Upper lobe of left lung (tissue), 4 donors: ENCODE data around the gene MAN1B1.

Experiments used
- EP300 ChIP-seq, 4 donors: sonication (generic); formaldehyde crosslinking; IDR thresholded peaks; one replicate each; pipeline ENCODE4 v1.5.1; 2017; ENCODE audit warnings: antibody characterized with exemption in 4 of 4, control low read depth in 2 of 4
- POLR2AphosphoS5 ChIP-seq, 2 donors: sonication (generic); formaldehyde crosslinking; IDR thresholded peaks; one replicate each; pipeline ENCODE4 v1.5.1; 2017; ENCODE audit warnings: antibody characterized with exemption in 2 of 2
- TF ChIP-seq, protein P1 (sequence below), 6 experiments: fragments of 450-650 bp in 4 of 6; fragments of 200-600 bp in 2 of 6; sonication (generic) in 2 of 6; IDR thresholded peaks; one replicate each; pipeline ENCODE4 v1.5.1; 2016 to 2019; ENCODE audit warnings: antibody characterized with exemption in 6 of 6

DNA sequence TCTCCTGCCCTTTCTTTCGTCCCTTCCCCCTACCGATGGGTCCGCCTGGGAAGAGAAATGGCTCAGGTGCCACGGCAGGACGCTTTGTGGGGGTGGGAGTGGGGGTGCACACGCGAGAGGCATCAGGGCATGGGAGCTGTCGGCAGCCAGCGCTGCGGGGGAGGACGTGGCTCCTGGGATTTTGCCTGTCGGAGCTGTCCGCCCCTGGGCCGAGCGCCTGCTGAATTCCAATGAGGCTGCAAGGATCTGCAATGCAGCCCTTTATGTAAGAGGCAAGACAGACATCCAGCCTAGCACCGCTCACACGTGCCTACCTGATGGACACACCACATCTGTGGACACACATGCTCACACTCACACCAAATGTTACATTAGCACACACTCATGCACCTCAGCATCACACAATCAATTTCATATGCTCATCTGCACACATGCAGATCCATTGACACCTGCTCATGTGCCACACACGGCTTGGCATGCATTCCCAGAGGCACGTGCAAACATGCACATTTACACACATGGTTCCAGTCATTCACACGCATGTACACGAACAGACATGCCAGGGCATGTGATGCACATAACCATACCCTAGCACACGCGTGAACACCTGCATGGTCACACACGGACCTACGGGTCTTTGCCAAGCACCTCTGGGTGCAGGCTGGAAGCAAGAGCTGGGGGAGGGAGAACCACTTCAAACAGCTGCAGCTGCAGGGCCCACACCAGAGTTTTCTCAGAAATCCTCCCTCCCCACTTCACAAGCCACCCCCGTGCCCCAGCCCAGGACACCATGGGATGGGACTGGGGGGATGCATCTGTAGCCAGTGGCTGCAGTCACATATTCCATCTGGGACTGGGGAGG, 53.6 kb downstream of the MAN1B1 start:
- TF ChIP-seq, protein P1, sequence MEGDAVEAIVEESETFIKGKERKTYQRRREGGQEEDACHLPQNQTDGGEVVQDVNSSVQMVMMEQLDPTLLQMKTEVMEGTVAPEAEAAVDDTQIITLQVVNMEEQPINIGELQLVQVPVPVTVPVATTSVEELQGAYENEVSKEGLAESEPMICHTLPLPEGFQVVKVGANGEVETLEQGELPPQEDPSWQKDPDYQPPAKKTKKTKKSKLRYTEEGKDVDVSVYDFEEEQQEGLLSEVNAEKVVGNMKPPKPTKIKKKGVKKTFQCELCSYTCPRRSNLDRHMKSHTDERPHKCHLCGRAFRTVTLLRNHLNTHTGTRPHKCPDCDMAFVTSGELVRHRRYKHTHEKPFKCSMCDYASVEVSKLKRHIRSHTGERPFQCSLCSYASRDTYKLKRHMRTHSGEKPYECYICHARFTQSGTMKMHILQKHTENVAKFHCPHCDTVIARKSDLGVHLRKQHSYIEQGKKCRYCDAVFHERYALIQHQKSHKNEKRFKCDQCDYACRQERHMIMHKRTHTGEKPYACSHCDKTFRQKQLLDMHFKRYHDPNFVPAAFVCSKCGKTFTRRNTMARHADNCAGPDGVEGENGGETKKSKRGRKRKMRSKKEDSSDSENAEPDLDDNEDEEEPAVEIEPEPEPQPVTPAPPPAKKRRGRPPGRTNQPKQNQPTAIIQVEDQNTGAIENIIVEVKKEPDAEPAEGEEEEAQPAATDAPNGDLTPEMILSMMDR (IDR thresholded peaks at IDR 0.05): no peak
- TF ChIP-seq EP300 (IDR thresholded peaks at IDR 0.05) (no peak), POLR2AphosphoS5 (IDR thresholded peaks at IDR 0.05) (no peak)
